Measurements from ENCODE around the gene GSC2. TPM values are rescaled to one million over a fixed set of nuclear protein-coding genes. Genes with fewer than 3 reads are reported as not detected.
A peak's percentile ranks its signal among the peaks of the same experiment; 100 is the strongest.

The GSC2 gene
- total RNA-seq, 4 donors from 2014 or later, result not detected

DNA sequence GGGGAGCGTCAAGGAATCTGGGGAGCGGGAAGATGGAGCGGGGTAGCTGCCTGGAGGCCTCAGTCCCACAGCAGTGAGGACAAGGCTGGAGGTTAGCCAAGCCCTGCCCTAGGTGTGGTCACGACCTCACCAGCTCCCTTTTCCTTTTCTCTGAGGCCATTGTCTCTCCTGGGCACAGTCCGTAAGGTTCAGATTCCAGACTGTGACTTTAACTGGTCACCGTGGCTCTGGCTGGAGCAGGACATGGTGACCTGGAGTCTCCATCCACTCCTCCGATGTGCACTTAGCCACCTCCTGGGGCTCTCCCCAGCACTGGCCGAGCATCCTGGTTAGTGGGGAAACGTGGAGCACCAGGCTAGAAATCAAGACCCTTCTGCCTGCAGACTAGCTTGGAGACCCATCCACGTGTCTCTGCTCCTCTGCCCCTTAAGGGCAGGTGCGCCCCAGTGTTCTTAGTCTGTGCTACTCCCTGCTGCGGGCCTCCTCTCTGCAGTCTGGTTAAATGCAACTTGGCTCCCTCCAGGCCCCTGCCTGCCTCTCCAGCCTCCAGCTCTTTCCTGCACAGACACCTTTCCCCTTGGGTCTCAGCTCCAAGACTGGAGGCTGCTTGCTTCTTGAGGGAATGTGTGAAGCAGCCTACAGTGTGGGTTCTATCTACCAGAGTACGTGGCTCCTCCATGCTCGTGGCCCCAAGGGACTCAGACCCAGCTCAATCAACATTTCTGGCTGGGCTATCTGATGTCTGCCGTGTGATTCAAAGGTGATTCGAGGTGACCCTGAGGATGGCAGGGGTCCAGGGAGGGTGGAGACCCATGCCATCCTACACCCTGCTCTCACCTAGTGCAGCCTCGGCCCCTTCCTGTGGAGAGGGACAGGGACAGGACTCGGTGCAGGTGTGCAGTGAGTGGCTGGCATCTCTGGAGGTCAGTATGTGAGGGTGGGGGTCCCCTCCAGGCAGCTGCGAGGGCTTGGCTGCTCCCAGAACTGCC, 23.2 kb upstream of the GSC2 start:
- H3K36me3 ChIP-seq, result peaks cover 0 to 9% of the 10 kb centered on the region in 2 donors
- no peak for TF ChIP-seq POLR2A (IDR thresholded peaks at IDR 0.05)
- TF ChIP-seq, protein P1, sequence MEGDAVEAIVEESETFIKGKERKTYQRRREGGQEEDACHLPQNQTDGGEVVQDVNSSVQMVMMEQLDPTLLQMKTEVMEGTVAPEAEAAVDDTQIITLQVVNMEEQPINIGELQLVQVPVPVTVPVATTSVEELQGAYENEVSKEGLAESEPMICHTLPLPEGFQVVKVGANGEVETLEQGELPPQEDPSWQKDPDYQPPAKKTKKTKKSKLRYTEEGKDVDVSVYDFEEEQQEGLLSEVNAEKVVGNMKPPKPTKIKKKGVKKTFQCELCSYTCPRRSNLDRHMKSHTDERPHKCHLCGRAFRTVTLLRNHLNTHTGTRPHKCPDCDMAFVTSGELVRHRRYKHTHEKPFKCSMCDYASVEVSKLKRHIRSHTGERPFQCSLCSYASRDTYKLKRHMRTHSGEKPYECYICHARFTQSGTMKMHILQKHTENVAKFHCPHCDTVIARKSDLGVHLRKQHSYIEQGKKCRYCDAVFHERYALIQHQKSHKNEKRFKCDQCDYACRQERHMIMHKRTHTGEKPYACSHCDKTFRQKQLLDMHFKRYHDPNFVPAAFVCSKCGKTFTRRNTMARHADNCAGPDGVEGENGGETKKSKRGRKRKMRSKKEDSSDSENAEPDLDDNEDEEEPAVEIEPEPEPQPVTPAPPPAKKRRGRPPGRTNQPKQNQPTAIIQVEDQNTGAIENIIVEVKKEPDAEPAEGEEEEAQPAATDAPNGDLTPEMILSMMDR (IDR thresholded peaks at IDR 0.05 in 4 of 5, conservative IDR thresholded peaks at IDR 0.05 in 1 of 5), result no peak
- H3K27me3 ChIP-seq, result peaks cover 7 to 13% (median 13%) of the 10 kb centered on the region in 3 donors
- ATAC-seq (no peak), DNase-seq (no peak)
- H3K27ac ChIP-seq, result peak overlapping the region; percentile 92 to 97 (median 93)
- H3K9me3 ChIP-seq, result no peaks in the 10 kb centered on the region
- intact Hi-C loops (cut with DNase I; ENCODE audit: low total_unique reads) (no loop called here), in situ Hi-C loops (cut with MboI; ENCODE audit: low sequenced_read_pairs in 4 of 4) (no loop called here)
- H3K4me1 ChIP-seq, result peaks cover 47 to 63% of the 10 kb centered on the region in 2 donors
- H3K4me3 ChIP-seq, result peak overlapping the region in 1 of 4 donors; percentile 92

DNA sequence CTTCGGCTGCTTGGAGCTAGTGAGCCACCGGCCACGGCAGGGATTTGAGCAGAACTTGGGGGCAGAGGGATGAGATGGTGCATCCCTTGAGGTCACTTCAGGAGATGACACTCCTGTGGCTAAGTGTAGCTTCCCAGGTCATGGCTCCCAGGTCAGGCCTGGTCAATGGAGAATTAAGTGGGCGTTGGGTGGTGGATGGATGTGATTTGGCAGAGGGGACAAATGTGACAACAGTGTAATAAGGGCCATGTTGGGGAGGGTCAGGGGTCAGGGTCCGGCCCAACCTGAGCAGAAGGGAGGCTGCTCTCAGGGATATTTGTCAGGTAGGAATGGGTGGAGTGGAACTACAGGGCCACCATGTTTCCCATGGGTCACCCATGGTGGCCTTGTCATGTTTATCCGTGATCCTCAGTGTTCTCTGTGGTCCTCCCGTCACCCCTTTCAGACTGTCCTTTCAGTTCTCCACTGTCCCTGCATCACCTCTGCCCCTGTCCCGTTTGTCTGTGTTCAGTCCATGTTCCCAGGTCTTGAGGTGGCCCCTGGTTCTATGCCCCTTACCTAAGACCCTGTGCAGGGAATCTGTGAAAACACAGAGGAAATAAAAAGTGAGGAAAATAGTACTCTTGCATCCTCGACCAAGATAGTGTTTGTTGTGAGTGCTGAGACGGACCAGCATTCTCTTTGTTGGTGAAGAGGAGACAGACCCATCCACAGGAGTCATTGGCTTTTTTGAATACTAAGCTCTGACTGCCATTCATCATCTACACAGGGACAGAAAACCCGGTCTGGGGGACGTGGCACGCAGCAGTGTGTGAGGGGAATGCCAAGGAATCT, 22.3 kb upstream of the GSC2 start:
- peaks cover 15 to 23% (median 22%) of the 10 kb centered on the region in 3 donors for H3K27me3 ChIP-seq
- in situ Hi-C loops (cut with MboI; ENCODE audit: low sequenced_read_pairs in 4 of 4), result no loop called here
- intact Hi-C loops (cut with DNase I; ENCODE audit: low total_unique reads), result no loop called here
- peaks cover 47 to 57% of the 10 kb centered on the region in 2 donors for H3K4me1 ChIP-seq
- peak; percentile 1 to 7 for ATAC-seq
- no peak for TF ChIP-seq POLR2A (IDR thresholded peaks at IDR 0.05)
- TF ChIP-seq, protein P1 (IDR thresholded peaks at IDR 0.05 in 4 of 5, conservative IDR thresholded peaks at IDR 0.05 in 1 of 5), result no peak
- peak in 1 of 2 donors; percentile 26 for DNase-seq
- peaks cover 0 to 9% of the 10 kb centered on the region in 2 donors for H3K36me3 ChIP-seq
- peak overlapping the region; percentile 92 to 97 (median 93) for H3K27ac ChIP-seq
- peak overlapping the region; percentile 86 to 98 (median 93) for H3K4me3 ChIP-seq
- H3K9me3 ChIP-seq, result no peaks in the 10 kb centered on the region

DNA sequence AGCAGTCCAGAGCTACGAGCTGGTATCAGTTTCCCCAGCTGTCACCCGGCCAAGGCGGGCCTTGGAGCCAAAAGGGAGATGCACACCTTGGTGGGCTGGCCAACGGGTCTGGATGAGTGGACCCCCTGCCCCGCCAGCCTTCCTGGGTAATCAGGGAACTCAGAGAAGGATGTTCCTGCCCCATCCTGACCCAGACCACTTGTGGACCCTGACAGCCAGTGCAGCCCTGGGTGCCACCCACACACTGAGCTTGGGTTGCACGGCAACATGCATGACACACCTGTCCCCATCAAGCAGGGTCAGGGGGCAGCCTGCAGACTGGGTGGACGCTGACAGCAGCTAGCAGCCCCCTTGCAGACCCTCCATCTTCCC, 19.8 kb upstream of the GSC2 start:
- Histone ChIP-seq H3K4me3 (peak overlapping the region in 2 of 4 donors; percentile 35 to 36), H3K4me1 (peaks cover 37 to 50% of the 10 kb centered on the region in 2 donors), H3K36me3 (no peaks in the 10 kb centered on the region), H3K27me3 (peaks cover 23 to 40% (median 30%) of the 10 kb centered on the region in 3 donors), H3K9me3 (no peaks in the 10 kb centered on the region), H3K27ac (peak overlapping the region in 1 of 4 donors; percentile 97)
- no peak for ATAC-seq
- DNase-seq, result no peak
- TF ChIP-seq POLR2A (IDR thresholded peaks at IDR 0.05), result no peak
- TF ChIP-seq, protein P1 (IDR thresholded peaks at IDR 0.05 in 4 of 5, conservative IDR thresholded peaks at IDR 0.05 in 1 of 5), result no peak
- intact Hi-C loops (cut with DNase I; ENCODE audit: low total_unique reads) (no loop called here), in situ Hi-C loops (cut with MboI; ENCODE audit: low sequenced_read_pairs in 4 of 4) (no loop called here)

DNA sequence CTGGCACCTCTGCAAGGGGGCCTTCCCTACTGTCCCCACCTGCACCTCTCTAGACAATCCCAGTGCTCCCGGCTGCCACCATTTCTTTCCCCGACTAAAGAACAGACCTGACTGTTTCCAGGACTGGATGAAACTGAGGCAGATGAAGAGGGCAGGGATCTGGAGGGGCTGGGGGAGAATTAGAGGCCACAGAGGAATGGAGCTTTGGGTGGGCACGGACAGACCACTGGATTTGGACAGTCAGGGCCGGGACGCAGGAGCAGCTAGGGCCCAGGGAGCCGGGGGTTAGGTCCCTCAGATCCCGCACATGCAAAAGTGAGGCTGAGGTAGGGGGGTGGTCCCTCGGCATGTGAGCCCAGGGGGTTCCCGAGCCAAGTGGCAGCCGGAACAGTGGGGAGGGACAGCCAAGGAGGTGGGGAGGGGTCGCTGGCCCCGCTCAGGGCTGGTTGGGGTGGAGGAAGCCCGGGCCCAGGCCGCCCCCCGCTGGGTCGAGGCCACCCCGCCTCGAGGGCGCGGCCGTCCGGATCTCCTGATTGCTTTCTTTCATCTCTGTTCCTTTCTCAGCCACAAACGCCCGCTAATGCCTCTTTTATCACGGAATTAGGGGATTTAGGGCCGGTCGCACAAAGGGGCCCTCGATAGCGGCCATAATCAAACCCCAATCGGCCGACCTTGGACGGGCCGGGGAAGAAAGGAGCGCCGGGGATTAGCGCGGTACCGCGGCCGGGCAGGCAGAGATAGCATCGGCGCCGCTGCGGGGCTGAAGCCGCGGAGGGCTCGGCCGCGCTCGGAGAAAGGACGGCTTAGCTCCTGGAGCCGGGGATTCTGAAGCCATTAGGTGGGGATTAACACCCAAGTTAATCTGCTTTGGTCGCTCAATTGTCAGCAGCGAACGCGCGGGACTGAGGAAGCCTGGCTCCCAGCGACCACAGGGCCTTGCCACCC, 19.2 kb upstream of the GSC2 start:
- peaks cover 25 to 44% (median 36%) of the 10 kb centered on the region in 3 donors for H3K27me3 ChIP-seq
- H3K9me3 ChIP-seq, result no peaks in the 10 kb centered on the region
- in situ Hi-C loops (cut with MboI; ENCODE audit: low sequenced_read_pairs in 4 of 4) (no loop called here), intact Hi-C loops (cut with DNase I; ENCODE audit: low total_unique reads) (no loop called here)
- peak overlapping the region in 3 of 4 donors; percentile 28 to 36 (median 35) for H3K4me3 ChIP-seq
- TF ChIP-seq, protein P1 (IDR thresholded peaks at IDR 0.05 in 4 of 5, conservative IDR thresholded peaks at IDR 0.05 in 1 of 5), result no peak
- no peak for TF ChIP-seq POLR2A (IDR thresholded peaks at IDR 0.05)
- DNase-seq, result no peak
- H3K27ac ChIP-seq, result no peak overlapping the region
- no peak for ATAC-seq
- peaks cover 30 to 44% of the 10 kb centered on the region in 2 donors for H3K4me1 ChIP-seq
- no peaks in the 10 kb centered on the region for H3K36me3 ChIP-seq
